ENCODE data around the gene BLOC1S1. TPM values are rescaled to one million over a fixed set of nuclear protein-coding genes. Genes with fewer than 3 reads are reported as not detected.
A peak's percentile ranks its signal among the peaks of the same experiment; 100 is the strongest.

Gene BLOC1S1
- 100 to 1,000 TPM; 255 to 434 (median 300) TPM for total RNA-seq

DNA sequence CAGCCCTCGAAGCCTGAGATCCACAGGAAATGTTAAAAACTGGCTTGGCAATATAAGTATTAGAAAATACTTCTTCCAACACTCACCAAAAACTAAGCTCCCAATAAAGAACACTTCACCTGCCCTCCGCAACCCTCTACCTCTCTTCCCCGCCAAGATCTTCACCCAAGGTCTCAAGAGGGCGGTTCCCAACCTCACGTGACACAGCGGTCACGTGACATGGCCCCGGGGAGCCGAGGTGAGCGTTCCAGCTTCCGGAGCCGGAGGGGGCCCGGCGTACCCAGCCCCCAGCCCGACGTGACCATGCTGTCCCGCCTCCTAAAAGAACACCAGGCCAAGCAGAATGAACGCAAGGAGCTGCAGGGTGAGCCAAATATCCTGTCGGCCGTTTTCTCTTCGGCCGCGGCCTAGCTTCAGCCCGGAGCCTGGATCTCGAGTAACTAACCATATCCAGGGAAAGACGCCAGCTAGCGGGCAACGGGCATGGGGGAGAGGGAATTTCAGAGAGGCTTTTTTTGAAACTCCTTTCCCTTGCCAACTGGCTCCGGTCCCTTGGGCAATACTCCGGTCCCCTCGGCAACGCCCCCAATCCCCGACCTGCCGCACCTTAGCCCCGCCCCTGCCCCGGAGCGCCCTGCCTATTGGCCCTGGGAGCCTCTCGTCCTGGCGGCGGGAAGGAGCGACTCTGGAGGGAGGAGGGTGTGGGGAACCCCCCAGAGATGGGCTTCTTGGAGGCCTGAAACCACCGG is at the start of gene BLOC1S1:
Gene BLOC1S1 (plus strand): TSS at position 214 of the 749 bp plus-strand sequence. CDS start 6 bp downstream, at position 220.
- no peaks in the 10 kb centered on the region for H3K27me3 ChIP-seq
- H3K9me3 ChIP-seq, result no peaks in the 10 kb centered on the region
- in situ Hi-C loops (cut with MboI; ENCODE audit: low sequenced_read_pairs in 4 of 4) (loop anchor here in 2 of 4 donors (5.0 to 25.0 kb wide), 2 partner anchors 39 to 1729 kb away; partner anchors contain the start of gene HOXC10 (in 1 of the 2)), intact Hi-C loops (cut with DNase I; ENCODE audit: low total_unique reads) (loop anchor here (5.0 to 10.0 kb wide), 2 partner anchors 506 to 549 kb away; partner anchors contain the start of genes COQ10A, NABP2 and RNF41)
- peak; percentile 56 to 63 for ATAC-seq
- TF ChIP-seq, protein P1, sequence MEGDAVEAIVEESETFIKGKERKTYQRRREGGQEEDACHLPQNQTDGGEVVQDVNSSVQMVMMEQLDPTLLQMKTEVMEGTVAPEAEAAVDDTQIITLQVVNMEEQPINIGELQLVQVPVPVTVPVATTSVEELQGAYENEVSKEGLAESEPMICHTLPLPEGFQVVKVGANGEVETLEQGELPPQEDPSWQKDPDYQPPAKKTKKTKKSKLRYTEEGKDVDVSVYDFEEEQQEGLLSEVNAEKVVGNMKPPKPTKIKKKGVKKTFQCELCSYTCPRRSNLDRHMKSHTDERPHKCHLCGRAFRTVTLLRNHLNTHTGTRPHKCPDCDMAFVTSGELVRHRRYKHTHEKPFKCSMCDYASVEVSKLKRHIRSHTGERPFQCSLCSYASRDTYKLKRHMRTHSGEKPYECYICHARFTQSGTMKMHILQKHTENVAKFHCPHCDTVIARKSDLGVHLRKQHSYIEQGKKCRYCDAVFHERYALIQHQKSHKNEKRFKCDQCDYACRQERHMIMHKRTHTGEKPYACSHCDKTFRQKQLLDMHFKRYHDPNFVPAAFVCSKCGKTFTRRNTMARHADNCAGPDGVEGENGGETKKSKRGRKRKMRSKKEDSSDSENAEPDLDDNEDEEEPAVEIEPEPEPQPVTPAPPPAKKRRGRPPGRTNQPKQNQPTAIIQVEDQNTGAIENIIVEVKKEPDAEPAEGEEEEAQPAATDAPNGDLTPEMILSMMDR (IDR thresholded peaks at IDR 0.05 in 4 of 5, conservative IDR thresholded peaks at IDR 0.05 in 1 of 5), result peak in 4 of 5 experiments; percentile 13 to 58 (median 38)
- peak; percentile 54 to 56 for TF ChIP-seq POLR2A (IDR thresholded peaks at IDR 0.05)
- peaks cover 80 to 85% of the 10 kb centered on the region in 2 donors for H3K4me1 ChIP-seq
- peak within 1 kb of the TSS; percentile 69 to 95 (median 81) for H3K4me3 ChIP-seq
- DNase-seq, result peak; percentile 90 to 96
- no peaks in the 10 kb centered on the region for H3K36me3 ChIP-seq
- peak within 1 kb of the TSS; percentile 95 to 100 (median 99) for H3K27ac ChIP-seq

DNA sequence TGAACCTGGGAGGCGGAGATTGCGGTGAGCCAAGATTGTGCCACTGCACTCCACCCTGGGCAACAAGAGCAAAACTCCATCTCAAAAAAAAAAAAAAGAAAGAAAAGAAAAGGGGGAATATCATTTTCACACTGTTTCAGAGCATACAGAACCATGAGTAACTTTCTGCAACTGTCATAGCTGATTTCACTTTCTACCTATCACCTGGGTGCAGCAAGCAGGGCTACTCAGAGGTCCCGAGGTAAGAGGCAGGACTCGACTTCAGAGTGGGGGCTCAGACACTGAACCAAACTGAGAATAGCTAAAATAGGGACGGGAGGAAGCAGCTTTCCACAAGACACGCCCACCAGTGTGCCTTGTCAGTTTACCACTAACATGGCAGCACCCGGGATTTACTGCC is 49.3 kb upstream of the BLOC1S1 start:
- intact Hi-C loops (cut with DNase I; ENCODE audit: low total_unique reads) (no loop called here), in situ Hi-C loops (cut with MboI; ENCODE audit: low sequenced_read_pairs in 4 of 4) (loop anchor here in 1 of 4 donors (25.0 kb wide), 1 partner anchor 146 kb away; the partner anchor contains the start of genes ORMDL2 and SARNP)
- ATAC-seq (no peak), DNase-seq (no peak)
- TF ChIP-seq, protein P1 (IDR thresholded peaks at IDR 0.05 in 4 of 5, conservative IDR thresholded peaks at IDR 0.05 in 1 of 5), result no peak
- no peak for TF ChIP-seq POLR2A (IDR thresholded peaks at IDR 0.05)
- no peak overlapping the region for H3K4me3 ChIP-seq
- H3K27ac ChIP-seq, result no peak overlapping the region
- no peaks in the 10 kb centered on the region for H3K4me1 ChIP-seq
- H3K9me3 ChIP-seq, result no peaks in the 10 kb centered on the region
- no peaks in the 10 kb centered on the region for H3K36me3 ChIP-seq
- H3K27me3 ChIP-seq, result no peaks in the 10 kb centered on the region

DNA sequence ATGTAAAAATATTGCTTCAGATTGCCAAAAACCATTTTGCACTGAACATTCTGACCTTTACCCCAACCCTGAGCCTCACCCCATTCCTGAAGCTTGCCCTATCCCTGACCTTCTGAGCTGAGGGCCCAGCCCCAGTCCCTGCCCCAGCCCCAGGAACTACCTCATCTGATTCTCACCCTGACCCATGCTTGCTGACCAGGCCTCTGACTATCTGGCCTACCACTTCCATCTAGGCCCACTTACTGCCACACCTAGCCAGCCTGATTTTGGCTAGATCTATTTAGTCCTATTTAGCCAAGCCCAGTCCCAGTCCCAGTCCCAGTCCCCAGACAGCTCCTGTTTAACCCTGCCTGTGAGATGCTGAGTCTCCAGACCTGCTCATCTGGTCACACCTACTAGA is 45.6 kb upstream of the BLOC1S1 start:
- ATAC-seq (no peak), DNase-seq (no peak)
- Histone ChIP-seq H3K4me3 (no peak overlapping the region), H3K9me3 (no peaks in the 10 kb centered on the region), H3K36me3 (no peaks in the 10 kb centered on the region), H3K27me3 (no peaks in the 10 kb centered on the region), H3K4me1 (no peaks in the 10 kb centered on the region), H3K27ac (no peak overlapping the region)
- intact Hi-C loops (cut with DNase I; ENCODE audit: low total_unique reads) (no loop called here), in situ Hi-C loops (cut with MboI; ENCODE audit: low sequenced_read_pairs in 4 of 4) (loop anchor here in 2 of 4 donors (10.0 to 25.0 kb wide), 2 partner anchors 55 to 142 kb away; partner anchors contain the start of genes CD63 (in 1 of the 2), ORMDL2 (in 1 of the 2), RDH5 (in 1 of the 2) and SARNP (in 1 of the 2))
- no peak for TF ChIP-seq POLR2A (IDR thresholded peaks at IDR 0.05)
- TF ChIP-seq, protein P1 (IDR thresholded peaks at IDR 0.05 in 4 of 5, conservative IDR thresholded peaks at IDR 0.05 in 1 of 5), result no peak

DNA sequence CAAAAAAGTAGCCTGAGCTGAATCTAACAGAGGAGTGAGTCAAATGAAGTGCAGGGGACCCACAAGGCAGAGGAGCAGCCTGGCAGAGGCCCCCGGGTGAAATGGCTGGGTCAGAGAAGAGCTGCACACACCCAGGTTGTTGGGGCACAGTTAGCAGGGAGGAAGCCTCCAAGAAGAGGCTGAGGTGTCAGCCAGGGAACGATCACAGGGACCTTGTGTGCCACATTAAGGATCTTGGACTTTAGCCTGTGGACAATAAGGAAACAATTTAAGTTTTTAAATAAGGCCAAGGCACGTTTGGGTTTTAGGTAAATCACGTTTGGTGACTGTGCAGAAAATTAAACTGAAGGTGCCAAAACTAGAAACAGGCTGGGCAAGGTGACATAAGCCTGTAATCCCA is 44.1 kb upstream of the BLOC1S1 start:
- H3K27ac ChIP-seq, result no peak overlapping the region
- no peaks in the 10 kb centered on the region for H3K9me3 ChIP-seq
- DNase-seq, result no peak
- in situ Hi-C loops (cut with MboI; ENCODE audit: low sequenced_read_pairs in 4 of 4), result loop anchor here in 2 of 4 donors (10.0 to 25.0 kb wide), 2 partner anchors 53 to 141 kb away; partner anchors contain the start of genes CD63 (in 1 of the 2), ORMDL2 (in 1 of the 2), RDH5 (in 1 of the 2) and SARNP (in 1 of the 2)
- intact Hi-C loops (cut with DNase I; ENCODE audit: low total_unique reads), result no loop called here
- ATAC-seq, result no peak
- no peak overlapping the region for H3K4me3 ChIP-seq
- TF ChIP-seq, protein P1 (IDR thresholded peaks at IDR 0.05 in 4 of 5, conservative IDR thresholded peaks at IDR 0.05 in 1 of 5), result no peak
- TF ChIP-seq POLR2A (IDR thresholded peaks at IDR 0.05), result no peak
- H3K4me1 ChIP-seq, result no peaks in the 10 kb centered on the region
- H3K27me3 ChIP-seq, result no peaks in the 10 kb centered on the region
- no peaks in the 10 kb centered on the region for H3K36me3 ChIP-seq

Data from gastrocnemius medialis (tissue), 4 donors.